ENCODE data around the gene SMU1.
A peak's percentile ranks its signal among the peaks of the same experiment; 100 is the strongest.
"Not testable (repeated sequence)": the region's sequence is repeated elsewhere in the genome, so short reads cannot be mapped to it uniquely, and the experiment has no call there.

Gene SMU1

DNA sequence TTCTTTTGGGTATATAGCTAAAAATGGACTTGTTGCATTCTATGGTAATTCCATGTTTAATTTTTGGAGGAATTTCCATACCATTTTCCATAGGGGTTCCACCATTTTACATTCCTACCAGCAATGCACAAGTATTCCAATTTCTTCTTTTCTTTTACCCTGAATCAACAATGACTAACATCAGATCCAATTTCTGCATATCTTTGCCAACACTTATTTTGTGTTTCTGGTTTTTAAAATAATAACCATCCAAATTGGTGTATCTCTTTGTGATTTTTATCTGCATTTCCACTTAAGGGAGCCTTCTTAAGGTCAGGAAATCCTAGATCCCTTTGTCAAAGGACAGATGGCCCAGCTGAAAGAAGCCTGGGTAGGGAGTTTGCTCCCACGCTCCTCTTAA, 29.5 kb upstream of the SMU1 start:
- no peak for DNase-seq (ENCODE audit: low read depth in 1 of 2, low spot score in 1 of 2)

DNA sequence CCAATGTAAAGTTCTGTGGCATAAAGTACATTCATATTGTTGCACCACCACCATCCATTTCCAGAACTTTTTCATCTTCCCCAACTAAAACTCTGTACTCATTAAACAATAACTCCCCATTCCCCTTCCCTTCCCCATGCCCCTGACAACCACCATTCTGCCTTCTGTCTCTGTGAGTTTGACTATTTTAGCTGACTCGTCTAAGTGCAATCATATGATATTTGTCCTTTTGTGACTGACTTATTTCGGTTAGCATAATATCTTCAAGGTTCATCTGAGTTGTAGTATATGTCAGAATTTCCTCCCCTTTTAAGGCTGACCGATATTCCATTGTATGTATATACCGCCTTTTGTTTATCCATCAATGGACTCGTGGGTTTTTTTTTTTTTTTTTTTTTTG, 29.0 kb upstream of the SMU1 start:
- no peak for DNase-seq (ENCODE audit: low read depth in 1 of 2, low spot score in 1 of 2)

DNA sequence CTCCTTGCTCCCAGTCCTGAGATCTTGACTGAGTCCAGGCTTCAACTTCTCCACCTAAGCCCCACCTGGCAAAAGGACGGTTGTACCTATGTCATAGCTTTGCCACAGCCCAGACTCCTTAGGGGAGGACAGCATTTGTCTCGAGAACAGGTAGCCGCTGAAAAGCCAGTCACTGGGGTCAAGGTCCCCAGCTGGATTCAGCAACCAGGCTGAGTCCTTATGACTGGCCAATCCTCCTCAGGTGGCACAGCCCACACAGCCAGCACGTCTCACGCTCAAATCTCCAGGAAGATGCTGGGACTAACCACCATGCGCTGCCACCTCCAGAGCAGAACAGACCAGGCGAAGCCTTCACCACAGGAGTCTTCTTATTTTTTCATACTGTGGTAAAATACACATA, 27.9 kb upstream of the SMU1 start:
- DNase-seq (ENCODE audit: low read depth in 1 of 2, low spot score in 1 of 2) = no peak

DNA sequence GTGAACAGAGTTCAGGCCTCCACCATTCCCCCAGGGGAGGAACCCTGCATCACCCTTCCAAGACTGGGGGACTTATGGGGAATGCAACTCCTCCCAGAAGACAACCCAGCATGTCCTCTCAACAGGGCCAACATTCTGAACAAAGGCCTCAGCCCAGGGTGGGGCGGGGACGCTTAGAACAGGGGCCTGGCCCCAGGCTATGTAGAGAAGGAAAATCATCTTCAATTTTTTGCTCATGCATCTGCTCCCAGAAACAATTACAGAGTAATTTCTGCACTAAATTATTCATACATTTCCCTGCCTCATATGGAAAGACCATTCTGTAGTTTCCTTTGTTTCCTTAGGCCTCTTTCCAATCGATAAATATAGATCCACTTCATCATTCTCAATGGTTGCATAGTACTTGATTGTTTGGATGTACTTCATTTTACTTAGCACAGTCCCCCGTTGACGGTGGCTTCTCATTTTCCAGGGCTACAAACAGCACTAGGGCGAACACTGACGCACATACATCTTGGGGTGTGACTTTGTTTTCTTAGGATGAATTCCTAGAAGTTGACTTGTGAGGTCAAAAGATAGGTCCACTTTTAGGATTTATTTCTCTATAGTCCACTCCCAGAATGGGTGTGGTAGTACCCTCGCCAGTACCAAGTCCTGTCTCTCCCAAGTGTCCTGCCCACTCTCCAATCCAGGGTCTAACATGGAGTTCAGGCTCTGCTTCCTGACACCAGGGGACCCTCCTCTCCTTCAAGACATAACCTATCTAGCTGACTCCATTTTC, 27.2 kb upstream of the SMU1 start:
- DNase-seq (ENCODE audit: low read depth in 1 of 2, low spot score in 1 of 2) = no peak

DNA sequence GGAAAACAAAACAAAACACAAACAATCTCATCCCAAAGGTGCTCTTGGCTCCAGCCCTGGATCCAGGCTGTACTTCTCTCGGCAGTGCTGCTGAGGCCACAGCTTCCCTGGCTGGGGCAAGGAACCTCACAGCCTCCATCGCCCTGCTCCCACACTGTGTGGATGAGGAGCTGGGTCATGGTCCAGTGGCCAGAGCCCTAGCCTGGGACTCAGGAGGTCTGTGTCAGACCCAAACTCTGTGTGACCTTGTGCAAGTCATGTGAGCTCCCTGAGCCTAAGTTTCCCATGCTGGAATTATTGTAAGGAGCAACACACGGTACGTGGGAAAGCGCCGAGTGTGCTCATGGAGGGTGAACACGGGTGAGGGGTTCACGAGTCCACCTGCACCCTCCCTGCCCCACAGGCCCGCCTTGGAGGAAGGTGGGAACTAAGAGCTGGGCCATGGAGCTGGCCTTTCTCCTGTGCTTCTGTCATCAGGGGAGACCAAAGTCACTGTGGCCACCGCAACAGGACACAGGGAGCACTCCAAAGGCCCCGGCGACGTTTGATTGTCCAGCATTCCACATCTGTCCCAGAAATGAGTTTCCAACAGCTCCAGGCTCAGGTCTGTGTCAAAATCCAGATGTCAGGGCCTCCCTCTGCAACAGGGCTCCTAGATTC, 26.2 kb upstream of the SMU1 start:
- no peak for DNase-seq (ENCODE audit: low read depth in 1 of 2, low spot score in 1 of 2)

DNA sequence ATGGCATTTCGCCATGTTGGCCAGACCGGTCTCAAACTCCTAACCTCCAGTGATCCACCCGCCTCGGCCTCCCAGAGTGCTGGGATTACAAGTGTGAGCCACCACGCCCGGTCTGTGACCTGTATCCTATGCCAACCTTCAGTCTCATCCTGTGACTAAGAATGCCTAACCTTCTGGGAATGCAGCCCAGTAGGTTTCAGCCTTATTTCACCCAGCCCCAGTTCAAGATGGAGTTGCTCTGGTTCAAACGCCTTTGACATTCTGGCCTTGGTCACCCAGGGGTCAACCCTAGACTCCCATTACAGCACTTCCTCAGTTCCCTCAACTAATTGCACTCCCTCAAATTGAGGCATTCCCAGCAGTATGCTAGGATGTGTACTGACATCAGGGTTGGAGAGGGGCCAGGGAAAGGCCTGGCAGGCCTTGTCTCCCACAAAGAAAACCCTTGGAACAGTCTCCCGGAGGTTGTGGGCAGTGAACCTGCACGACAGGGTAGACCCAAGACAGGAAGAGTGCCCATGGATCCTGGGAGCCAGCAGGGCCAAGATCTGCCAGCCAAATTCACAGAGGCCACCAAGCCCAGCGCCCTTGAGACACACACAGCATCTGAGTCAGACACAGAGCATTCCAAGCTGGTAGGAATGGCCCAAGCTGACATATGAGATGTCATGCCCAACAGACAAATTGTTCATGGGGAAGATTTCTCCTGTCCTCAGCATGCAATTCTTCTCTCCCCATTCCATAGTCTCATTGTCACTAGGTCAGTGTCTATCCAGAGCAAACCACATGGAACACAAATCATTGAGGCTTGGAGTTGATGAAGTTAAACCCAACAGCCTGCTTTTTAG, 24.9 kb upstream of the SMU1 start:
- DNase-seq (ENCODE audit: low read depth in 1 of 2, low spot score in 1 of 2) = no peak

DNA sequence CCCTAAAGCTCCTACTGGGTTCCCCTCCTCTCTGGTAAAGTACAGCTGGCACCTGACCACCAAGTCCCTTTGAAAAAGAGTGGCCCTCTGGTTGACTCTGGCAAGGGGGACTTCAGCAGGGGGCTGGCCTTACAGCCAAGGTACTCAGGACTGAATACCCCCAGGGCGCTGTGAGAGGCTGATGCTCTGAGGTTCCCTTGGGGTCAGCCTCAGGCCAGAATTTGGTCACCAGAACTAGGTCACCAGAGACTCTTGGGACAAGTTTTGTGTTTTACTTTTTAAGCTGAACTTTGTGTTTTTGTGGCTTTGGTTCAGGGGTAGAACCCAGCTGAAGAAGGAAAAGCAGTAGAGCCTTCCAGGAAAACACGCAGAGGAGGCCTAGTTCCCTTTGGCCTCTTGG, 23.3 kb upstream of the SMU1 start:
- no peak for DNase-seq (ENCODE audit: low read depth in 1 of 2, low spot score in 1 of 2)

DNA sequence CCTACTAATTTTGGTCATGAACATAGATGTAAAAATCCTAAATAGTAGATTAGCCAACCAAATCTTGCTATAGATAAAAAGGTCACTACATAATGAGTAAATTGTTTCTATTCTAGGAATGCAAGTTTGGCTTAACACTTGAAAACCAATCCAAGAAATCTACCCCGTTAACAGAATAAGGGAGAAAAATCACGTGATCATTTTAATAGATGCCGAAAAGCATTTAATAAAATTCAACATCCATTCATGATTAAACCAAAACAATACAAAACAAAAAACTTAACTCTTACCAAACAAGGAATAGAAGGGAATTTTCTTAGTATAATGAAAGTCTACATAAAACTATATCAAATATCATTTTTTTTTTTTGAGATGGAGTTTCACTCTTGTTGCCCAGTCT, 20.7 kb upstream of the SMU1 start:
- DNase-seq (ENCODE audit: low read depth in 1 of 2, low spot score in 1 of 2) = no peak

DNA sequence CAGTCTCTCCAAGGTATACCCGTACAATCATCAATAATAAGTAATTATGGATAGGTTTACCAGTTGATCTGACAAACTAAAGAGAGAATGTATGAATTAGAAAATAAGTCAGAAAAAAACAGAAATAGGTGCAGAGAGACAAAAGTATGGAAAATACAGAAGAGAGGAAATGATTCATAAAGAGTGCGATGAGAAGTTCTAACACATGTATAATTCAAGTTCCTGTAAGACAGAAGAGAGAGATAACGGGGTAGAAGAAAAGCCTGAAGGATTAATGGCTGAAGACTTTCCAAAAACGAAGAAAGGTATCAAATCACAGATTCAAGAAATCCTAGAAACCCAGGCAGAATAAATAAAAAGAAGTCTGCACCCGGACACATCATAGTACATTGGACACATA, 16.2 kb upstream of the SMU1 start:
- DNase-seq (ENCODE audit: low read depth in 1 of 2, low spot score in 1 of 2) = no peak

DNA sequence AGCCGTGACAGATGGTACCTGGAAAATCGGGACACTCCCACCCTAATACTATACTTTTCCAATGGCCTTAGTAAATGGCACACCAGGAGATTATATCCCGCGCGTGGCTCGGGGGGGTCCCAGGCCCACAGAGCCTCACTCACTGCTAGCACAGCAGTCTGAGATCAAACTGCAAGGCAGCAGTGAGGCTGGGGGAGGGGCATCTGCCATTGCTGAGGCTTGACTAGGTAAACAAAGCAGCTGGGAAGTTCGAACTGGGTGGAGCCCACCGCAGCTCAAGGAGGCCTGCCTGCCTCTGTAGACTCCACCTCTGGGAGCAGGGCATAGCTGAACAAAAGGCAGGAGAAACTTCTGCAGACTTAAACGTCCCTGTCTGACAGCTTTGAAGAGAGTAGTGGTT, 9.2 kb upstream of the SMU1 start:
- DNase-seq (ENCODE audit: low read depth in 1 of 2, low spot score in 1 of 2) = not testable (repeated sequence)

DNA sequence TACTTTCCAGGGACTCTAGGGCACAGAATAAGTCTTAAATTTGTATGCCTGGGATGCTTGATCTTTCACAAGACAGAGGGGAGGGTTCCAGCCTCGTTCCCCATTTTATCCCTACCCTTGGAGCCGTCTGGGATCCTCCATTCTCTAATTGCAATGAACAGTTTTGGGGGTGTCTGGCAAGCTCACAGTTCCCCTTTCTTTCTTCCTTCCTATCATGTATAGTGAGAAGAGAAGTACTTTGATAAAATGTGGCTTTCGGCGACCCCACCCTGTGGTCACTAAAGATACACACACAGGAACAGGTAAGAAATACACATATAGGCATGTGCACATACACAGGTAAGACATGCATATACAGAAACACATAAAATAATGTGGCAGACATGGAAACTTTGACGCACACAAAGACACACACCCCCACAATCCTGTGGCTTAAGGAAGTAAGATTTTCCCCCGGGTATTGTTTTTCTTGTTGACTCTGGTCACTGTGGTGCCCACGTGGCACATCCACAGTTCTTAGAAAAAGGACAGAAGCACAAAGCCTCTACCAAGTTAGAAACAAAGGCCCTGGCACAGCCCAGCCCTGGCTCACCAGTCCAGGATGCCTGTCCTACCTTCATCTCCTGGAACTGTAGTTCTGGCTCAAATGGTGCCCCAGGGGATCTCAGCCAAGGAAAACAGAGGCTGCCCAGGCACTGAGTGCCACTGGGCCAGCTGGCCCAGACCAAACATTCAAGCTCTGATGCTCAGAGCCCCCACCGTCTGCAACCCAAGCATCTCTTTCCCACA, 6.3 kb upstream of the SMU1 start:
- DNase-seq (ENCODE audit: low read depth in 1 of 2, low spot score in 1 of 2) = no peak

DNA sequence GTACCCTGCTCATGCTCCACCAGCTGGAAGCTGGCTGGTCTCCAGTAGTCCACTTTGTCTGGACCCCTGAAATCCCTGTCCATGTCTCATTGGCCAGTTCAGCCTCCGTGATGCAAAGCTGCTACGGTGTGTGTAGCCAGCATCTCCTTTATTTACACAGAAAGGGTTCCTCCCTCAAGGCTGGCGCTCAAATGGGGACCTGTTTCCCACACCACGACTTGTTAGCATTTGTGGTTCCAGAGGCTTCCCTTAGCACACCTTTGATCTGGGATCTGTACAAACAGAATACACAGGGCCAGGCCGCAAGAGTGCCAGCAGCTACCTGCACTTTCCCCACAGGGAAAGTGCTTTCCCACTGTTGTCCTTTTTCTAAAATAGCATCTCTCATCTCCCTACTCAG, 5.7 kb upstream of the SMU1 start:
- DNase-seq (ENCODE audit: low read depth in 1 of 2, low spot score in 1 of 2) = no peak

DNA sequence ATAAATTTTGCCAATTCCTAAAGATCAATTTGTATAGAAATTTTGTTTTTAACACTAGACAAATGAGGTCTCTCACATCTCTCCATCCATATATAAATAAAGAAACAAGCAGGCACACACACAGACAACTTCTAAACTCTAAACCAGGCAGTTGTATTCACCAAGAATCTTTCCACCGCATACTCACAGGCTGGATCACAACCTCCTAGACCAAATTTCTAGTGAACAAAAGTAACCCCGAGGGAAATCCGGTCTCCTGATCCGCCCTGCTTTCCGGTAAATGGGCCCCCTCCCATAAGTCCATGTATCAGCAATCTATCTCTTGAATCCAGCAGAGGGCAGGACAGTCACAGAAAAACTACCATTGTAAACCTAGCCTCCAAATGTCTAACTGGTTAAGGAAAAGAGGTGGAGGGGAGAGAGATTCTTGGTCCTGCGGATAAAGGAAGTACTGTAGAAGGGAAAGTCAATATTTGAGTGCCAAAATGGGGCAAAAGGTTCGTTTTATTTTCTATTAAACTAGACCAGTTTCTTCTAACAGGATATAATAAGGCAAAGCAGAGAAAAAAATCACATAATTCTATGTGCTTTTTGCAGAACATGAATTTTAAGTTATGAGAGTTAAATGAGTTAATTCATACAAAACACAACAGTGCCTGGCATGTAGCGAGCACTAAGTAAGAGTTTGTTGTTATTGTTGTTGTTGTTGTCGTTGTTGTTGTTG, 4.8 kb upstream of the SMU1 start:
- peak in 1 of 2 donors; percentile 33 for DNase-seq (ENCODE audit: low read depth in 1 of 2, low spot score in 1 of 2)

DNA sequence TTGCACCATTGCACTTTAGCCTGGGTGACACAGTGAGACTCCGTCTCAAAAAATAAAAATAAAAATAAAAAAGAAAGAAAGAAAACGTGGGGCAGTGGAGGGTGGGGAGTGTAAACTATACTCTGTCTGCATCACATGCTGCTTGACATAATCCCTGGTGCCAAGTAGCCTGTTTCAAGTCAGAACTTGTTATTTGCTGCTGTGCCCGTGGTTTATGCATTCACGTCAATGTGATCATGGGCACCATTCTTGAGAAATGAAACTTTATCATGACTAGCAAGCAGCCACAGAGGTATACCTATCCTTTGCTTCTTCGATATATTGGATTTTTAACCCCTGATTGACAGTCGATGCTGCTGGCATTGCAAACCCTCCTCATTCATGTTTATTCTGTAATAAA, 4.1 kb upstream of the SMU1 start:
- no peak for DNase-seq (ENCODE audit: low read depth in 1 of 2, low spot score in 1 of 2)

DNA sequence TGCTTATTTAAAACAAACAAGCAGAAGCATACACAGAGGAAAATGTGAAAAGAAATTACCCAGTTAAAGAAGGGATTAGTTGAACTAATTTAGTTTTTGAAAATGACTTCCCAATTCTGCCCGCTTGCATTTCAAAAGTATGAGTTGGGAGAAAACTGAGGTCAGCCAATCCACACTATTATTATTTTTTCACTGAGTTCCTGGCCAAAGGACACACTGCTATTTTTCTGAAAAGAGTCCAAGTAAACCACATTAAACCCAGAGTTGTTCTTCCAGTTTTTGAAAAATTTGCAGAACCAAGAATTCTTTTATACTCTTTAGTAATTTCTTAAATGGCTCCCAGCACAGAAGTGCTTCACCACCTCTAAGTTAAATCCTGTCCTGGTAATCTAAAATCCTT, 7.5 kb downstream of the SMU1 start:
- no peak for DNase-seq (ENCODE audit: low read depth in 1 of 2, low spot score in 1 of 2)

DNA sequence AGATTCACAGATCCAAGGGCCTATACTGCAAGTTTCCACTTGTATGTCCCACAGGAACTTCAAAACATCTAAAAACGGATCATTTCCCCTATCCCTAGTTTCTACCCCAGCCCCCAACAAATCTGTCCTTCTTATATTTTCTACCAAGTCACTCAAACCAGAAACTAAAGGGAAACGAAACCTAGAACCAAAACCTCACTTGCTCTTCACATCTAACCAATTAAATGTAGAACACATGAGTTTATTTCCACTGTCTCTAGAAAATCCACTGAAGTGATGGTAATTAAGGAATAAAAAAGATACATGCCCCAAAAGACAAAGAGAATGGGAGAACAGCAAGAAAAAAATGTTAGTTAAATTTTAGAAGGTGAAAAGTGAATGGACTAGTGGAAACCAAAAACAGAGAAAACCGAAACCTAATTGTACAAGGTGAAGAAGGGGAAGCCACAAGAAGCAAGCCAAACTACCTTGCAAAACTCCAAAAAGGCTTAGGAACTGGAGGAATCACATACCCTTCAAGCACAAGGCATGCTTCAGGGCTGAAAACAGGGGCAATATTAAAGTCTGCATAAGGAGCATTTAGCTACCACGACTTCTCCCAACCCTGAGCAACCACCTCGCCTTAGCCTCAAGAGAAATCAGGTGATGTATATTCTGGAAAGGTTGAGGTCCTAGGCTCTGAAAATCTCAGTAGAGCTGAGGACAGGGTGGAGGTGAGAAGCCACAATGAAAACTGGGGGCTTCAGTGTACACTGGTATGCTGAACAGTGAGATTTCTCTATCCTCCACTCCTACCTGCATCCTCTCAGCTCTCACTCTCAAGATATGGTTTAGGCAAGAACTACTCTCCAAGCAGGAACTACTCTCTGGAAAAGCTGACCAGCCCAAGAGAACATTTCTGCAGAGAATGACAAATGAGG, 11.1 kb downstream of the SMU1 start:
- no peak for DNase-seq (ENCODE audit: low read depth in 1 of 2, low spot score in 1 of 2)

DNA sequence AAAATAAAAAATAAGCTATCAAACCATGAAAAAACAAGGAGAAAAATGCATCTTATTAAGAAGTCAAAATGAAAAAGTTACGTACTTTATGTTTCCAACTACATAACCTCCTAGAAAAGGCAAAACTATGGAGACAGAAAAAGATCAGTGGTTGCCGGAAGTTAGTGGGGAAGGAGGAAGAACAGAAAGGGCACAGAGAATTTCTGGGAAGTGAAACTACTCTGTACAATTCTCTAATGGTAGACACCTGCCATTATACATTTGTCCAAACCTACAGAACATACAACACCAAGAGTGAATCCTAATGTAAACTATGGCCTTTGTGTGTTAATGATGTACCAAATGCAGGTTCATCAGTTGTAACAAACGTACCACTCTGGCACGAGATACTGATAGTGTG, 25.3 kb downstream of the SMU1 start:
- DNase-seq (ENCODE audit: low read depth in 1 of 2, low spot score in 1 of 2) = no peak

DNA sequence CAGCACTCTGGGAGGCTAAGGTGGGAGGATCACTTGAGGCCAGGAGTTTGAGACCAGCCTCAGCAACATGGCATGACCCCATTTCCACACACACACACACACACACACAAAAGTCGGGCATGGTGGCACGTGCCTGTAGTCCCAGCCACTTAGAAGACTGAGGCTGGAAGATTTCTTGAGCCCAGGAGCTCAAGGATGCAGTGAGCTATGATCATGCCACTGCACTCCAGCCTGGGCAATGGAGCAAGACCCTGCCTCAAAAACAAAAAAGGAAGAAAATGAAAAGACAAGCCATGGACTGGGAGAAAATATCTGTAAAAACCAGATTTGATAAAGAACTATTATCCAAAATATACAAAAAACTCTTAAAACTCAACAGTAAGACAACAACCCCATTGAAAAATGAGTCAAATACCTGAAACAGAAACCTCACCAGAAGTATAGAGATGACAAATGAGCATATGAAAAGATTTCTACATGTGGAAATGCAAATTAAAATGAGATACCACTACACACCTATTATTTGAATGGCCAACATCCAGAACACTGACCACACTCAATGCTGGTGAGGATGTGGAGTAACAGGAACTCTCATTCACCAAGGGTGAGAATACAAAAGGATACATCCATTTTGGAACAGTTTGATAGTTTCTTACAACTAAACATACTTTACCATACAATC, 26.7 kb downstream of the SMU1 start:
- DNase-seq (ENCODE audit: low read depth in 1 of 2, low spot score in 1 of 2) = no peak

DNA sequence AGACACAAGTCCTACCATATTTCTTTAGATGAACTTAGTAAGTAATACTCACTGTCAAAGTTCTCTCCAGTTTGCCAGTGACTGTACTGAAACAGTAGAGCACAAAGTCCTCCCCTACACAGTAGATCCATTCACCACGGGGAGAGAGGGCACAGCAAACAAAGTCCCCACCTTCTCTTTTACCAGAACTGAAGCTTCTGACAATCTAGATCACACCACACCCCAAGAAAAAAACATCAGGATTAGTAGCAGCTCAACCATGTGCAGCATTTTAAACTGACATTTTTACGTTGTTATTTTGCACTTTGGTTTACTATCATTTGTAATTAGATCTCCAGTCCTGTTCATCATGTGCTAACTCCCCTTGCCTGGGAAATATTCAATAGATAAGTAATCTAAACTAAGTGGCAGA, 28.4 kb downstream of the SMU1 start:
- no peak for DNase-seq (ENCODE audit: low read depth in 1 of 2, low spot score in 1 of 2)

All from stimulated activated CD4-positive, alpha-beta T cell treated with anti-CD3 and anti-CD28 coated beads, Interleukin-15, amount 100 ng/mL, for 1 hour (primary cell).